CD4-positive, alpha-beta T cell (primary cell): ENCODE measurements around the gene PPFIBP2. TPM values are rescaled to one million over a fixed set of nuclear protein-coding genes. Genes with fewer than 3 reads are reported as not detected.

Experiments used
- ATAC-seq: fragments of 200-7000 bp; cut with Tn5 transposase; one replicate; pipeline ENCODE4 v1.10.0; 2022; ENCODE audit warnings: mild to moderate bottlenecking; ENCODE audit not compliant: poor library complexity
- CTCF ChIA-PET: fragments of 350-600 bp; sonication (Branson Sonifier 250); formaldehyde crosslinking; loops from one replicate; lab custom pipeline; 2021; ENCODE audit warnings: antibody characterized with exemption, inconsistent platforms; lab: Charles Lee
- POLR2A ChIA-PET: fragments of 350-600 bp; sonication (Branson Sonifier 250); formaldehyde crosslinking; loops from one replicate; lab custom pipeline; 2021; ENCODE audit warnings: antibody characterized with exemption, inconsistent platforms; lab: Charles Lee
- DNase-seq, 14 experiments: peaks; one replicate each; pipeline ENCODE4 v3.0.0-alpha.2; 2013 to 2020; ENCODE audit warnings: mixed read lengths in 2 of 14
- H3K27ac ChIP-seq, 2 donors: one replicate each; pipeline versions ENCODE4 v1.5.1 to v1.7.0; 2013; ENCODE audit warnings: low read length in 2 of 2, low read depth in 1 of 2, mild to moderate bottlenecking in 1 of 2
- H3K27me3 ChIP-seq, 2 experiments: 1 replicate in 1 of 2; 2 replicates in 1 of 2; pipeline versions ENCODE4 v1.6.1 to v1.7.0; 2013; ENCODE audit warnings: low read length in 2 of 2, control low read depth in 1 of 2, mild to moderate bottlenecking in 1 of 2, moderate library complexity in 1 of 2; ENCODE audit not compliant: insufficient read depth in 2 of 2, control insufficient read depth in 1 of 2
- H3K36me3 ChIP-seq: one replicate; pipeline ENCODE4 v1.6.1; 2013; ENCODE audit warnings: low read length, control low read depth; ENCODE audit not compliant: insufficient read depth
- H3K4me1 ChIP-seq: one replicate; pipeline ENCODE4 v1.6.1; 2013; ENCODE audit warnings: low read length, control low read depth; ENCODE audit not compliant: insufficient read depth
- H3K4me3 ChIP-seq: one replicate; pipeline ENCODE4 v1.5.1; 2013; ENCODE audit warnings: mild to moderate bottlenecking, low read length, moderate library complexity
- H3K9me3 ChIP-seq, 2 experiments: 1 replicate in 1 of 2; 2 replicates in 1 of 2; pipeline versions ENCODE4 v1.6.1 to v1.7.0; 2013; ENCODE audit warnings: low read length in 2 of 2, mild to moderate bottlenecking in 2 of 2, control low read depth in 1 of 2, moderate library complexity in 1 of 2; ENCODE audit not compliant: control insufficient read depth in 1 of 2, insufficient read depth in 1 of 2
- H3K27ac Mint-ChIP-seq: one replicate; pipeline ENCODE4 v1.8.0; 2020; ENCODE audit warnings: mixed read lengths
- H3K27me3 Mint-ChIP-seq: one replicate; pipeline ENCODE4 v1.8.0; 2021; ENCODE audit warnings: mixed read lengths
- H3K36me3 Mint-ChIP-seq: one replicate; pipeline ENCODE4 v1.8.0; 2021; ENCODE audit warnings: low read depth, mixed read lengths
- H3K4me1 Mint-ChIP-seq: one replicate; pipeline ENCODE4 v1.8.0; 2021; ENCODE audit warnings: low read depth, mixed read lengths
- H3K4me3 Mint-ChIP-seq: one replicate; pipeline ENCODE4 v1.8.0; 2020; ENCODE audit warnings: mild to moderate bottlenecking, mixed read lengths
- H3K9me3 Mint-ChIP-seq: one replicate; pipeline ENCODE4 v1.8.0; 2020; ENCODE audit warnings: mixed read lengths
- CTCF ChIP-seq: fragments of 200-600 bp; IDR thresholded peaks from one replicate; pipeline ENCODE4 v1.8.0; 2022; ENCODE audit warnings: antibody characterized with exemption, mild to moderate bottlenecking
- intact Hi-C, 2 experiments: fragments of 100-400 bp; cut with DNase I in 1 of 2; cut with micrococcal nuclease in 1 of 2; formaldehyde crosslinking; loops; one replicate each; pipeline versions ENCODE4 v1.15.1 to v1.9.0; 2023 to 2025; cut with DNase I, micrococcal nuclease
- total RNA-seq, 174 experiments: library from RNA in 2 of 174; stranded (reverse) in 2 of 174; gene quantifications; one replicate each; pipeline ENCODE4 v1.2.3 and lab custom pipeline; 2021 to 2026

Gene PPFIBP2
- total RNA-seq, 2 experiments from 2014 or later = 27.0 to 35.9 TPM

GRCh38 chr11:7551571-7551970, 37.8 kb downstream of the PPFIBP2 start:
- H3K27me3 Mint-ChIP-seq = no peaks in the 10 kb centered on the region
- H3K4me3 ChIP-seq = no peak overlapping the region
- POLR2A ChIA-PET = no interaction called here
- peaks cover 20% of the 10 kb centered on the region for H3K4me1 Mint-ChIP-seq
- no peak overlapping the region for H3K27ac ChIP-seq
- H3K27ac Mint-ChIP-seq = no peak overlapping the region
- TF ChIP-seq CTCF = no peak
- H3K9me3 ChIP-seq = no peaks in the 10 kb centered on the region
- ATAC-seq = no peak
- H3K4me3 Mint-ChIP-seq = no peak overlapping the region
- H3K36me3 ChIP-seq = no peaks in the 10 kb centered on the region
- H3K4me1 ChIP-seq = no peaks in the 10 kb centered on the region
- H3K36me3 Mint-ChIP-seq = peaks cover 66% of the 10 kb centered on the region
- no peaks in the 10 kb centered on the region for H3K27me3 ChIP-seq
- CTCF ChIA-PET = no interaction called here
- intact Hi-C loops = no loop called here
- no peaks in the 10 kb centered on the region for H3K9me3 Mint-ChIP-seq
- DNase-seq = no peak

- no peak overlapping the region for H3K27ac ChIP-seq
- Mint-ChIP-seq H3K36me3 (peaks cover 76% of the 10 kb centered on the region), H3K9me3 (no peaks in the 10 kb centered on the region), H3K27me3 (no peaks in the 10 kb centered on the region), H3K4me1 (peaks cover 12% of the 10 kb centered on the region), H3K27ac (no peak overlapping the region), H3K4me3 (no peak overlapping the region)
- DNase-seq (no peak), ATAC-seq (no peak)
- no peaks in the 10 kb centered on the region for H3K9me3 ChIP-seq
- intact Hi-C loops = no loop called here
- ChIA-PET CTCF (interaction anchor here (0.9 kb wide), 1 partner anchor 40 kb away, joined by 3 read pairs; no protein-coding TSS in a partner anchor), POLR2A (no interaction called here)
- H3K27me3 ChIP-seq = no peaks in the 10 kb centered on the region
- no peak overlapping the region for H3K4me3 ChIP-seq
- no peaks in the 10 kb centered on the region for H3K36me3 ChIP-seq
- no peak for TF ChIP-seq CTCF
- no peaks in the 10 kb centered on the region for H3K4me1 ChIP-seq
Observed at GRCh38 chr11:7552666-7553065, 38.9 kb downstream of the PPFIBP2 start.

GRCh38 chr11:7555052-7555699, 41.4 kb downstream of the PPFIBP2 start:
- ATAC-seq = no peak
- H3K4me3 ChIP-seq = no peak overlapping the region
- H3K27ac ChIP-seq = no peak overlapping the region
- H3K4me3 Mint-ChIP-seq = no peak overlapping the region
- no peaks in the 10 kb centered on the region for H3K27me3 Mint-ChIP-seq
- no peaks in the 10 kb centered on the region for H3K9me3 Mint-ChIP-seq
- no peak for TF ChIP-seq CTCF
- no peak for DNase-seq
- peaks cover 5% of the 10 kb centered on the region for H3K4me1 Mint-ChIP-seq
- no peaks in the 10 kb centered on the region for H3K9me3 ChIP-seq
- H3K36me3 ChIP-seq = no peaks in the 10 kb centered on the region
- no peaks in the 10 kb centered on the region for H3K27me3 ChIP-seq
- peaks cover 66% of the 10 kb centered on the region for H3K36me3 Mint-ChIP-seq
- ChIA-PET POLR2A (no interaction called here), CTCF (no interaction called here)
- H3K4me1 ChIP-seq = no peaks in the 10 kb centered on the region
- no peak overlapping the region for H3K27ac Mint-ChIP-seq
- intact Hi-C loops = no loop called here
